ENCODE results near the gene HOXA6.

The HOXA6 gene

GRCh38 chr7:27184337-27185012 lies 36.9 kb upstream of the HOXA6 start:
- no peaks in the 10 kb centered on the region for H3K36me3 ChIP-seq (ENCODE audit: control insufficient read depth, insufficient read depth, low read length)
- no peak overlapping the region for H3K4me3 ChIP-seq (ENCODE audit: insufficient read depth, low read depth, low read length)
- peaks cover 100% of the 10 kb centered on the region for H3K27me3 ChIP-seq (ENCODE audit: control insufficient read depth, insufficient read depth, low read length, poor library complexity, severe bottlenecking)
- H3K4me1 ChIP-seq (ENCODE audit: control insufficient read depth, insufficient read depth, low read length), result no peaks in the 10 kb centered on the region
- H3K9me3 ChIP-seq (ENCODE audit: control insufficient read depth, low read length), result no peaks in the 10 kb centered on the region
- no peak overlapping the region for H3K27ac ChIP-seq (ENCODE audit: insufficient read depth, low read depth, low read length, poor library complexity, severe bottlenecking)
- 3% methylated on average over 72 of the region's 72 CpGs for WGBS, 2 experiments

- Histone ChIP-seq H3K27me3 (ENCODE audit: control insufficient read depth, insufficient read depth, low read length, poor library complexity, severe bottlenecking) (peaks cover 100% of the 10 kb centered on the region), H3K27ac (ENCODE audit: insufficient read depth, low read depth, low read length, poor library complexity, severe bottlenecking) (no peak overlapping the region), H3K9me3 (ENCODE audit: control insufficient read depth, low read length) (no peaks in the 10 kb centered on the region), H3K4me1 (ENCODE audit: control insufficient read depth, insufficient read depth, low read length) (no peaks in the 10 kb centered on the region), H3K4me3 (ENCODE audit: insufficient read depth, low read depth, low read length) (no peak overlapping the region), H3K36me3 (ENCODE audit: control insufficient read depth, insufficient read depth, low read length) (no peaks in the 10 kb centered on the region)
- 3 to 5% methylated on average over 28 of the region's 30 CpGs for WGBS, 2 experiments
Observed at GRCh38 chr7:27183682-27184336, 36.2 kb upstream of the HOXA6 start.

GRCh38 chr7:27182861-27183681 lies 35.5 kb upstream of the HOXA6 start:
- Histone ChIP-seq H3K4me1 (ENCODE audit: control insufficient read depth, insufficient read depth, low read length) (no peaks in the 10 kb centered on the region), H3K36me3 (ENCODE audit: control insufficient read depth, insufficient read depth, low read length) (no peaks in the 10 kb centered on the region), H3K27ac (ENCODE audit: insufficient read depth, low read depth, low read length, poor library complexity, severe bottlenecking) (no peak overlapping the region), H3K4me3 (ENCODE audit: insufficient read depth, low read depth, low read length) (no peak overlapping the region), H3K27me3 (ENCODE audit: control insufficient read depth, insufficient read depth, low read length, poor library complexity, severe bottlenecking) (peaks cover 100% of the 10 kb centered on the region), H3K9me3 (ENCODE audit: control insufficient read depth, low read length) (no peaks in the 10 kb centered on the region)
- 1 to 2% methylated on average over 39 of the region's 39 CpGs for WGBS, 2 experiments

- 17 to 27% methylated on average over 4 of the region's 4 CpGs for WGBS, 2 experiments
- no peak overlapping the region for H3K4me3 ChIP-seq (ENCODE audit: insufficient read depth, low read depth, low read length)
- H3K36me3 ChIP-seq (ENCODE audit: control insufficient read depth, insufficient read depth, low read length), result no peaks in the 10 kb centered on the region
- no peaks in the 10 kb centered on the region for H3K4me1 ChIP-seq (ENCODE audit: control insufficient read depth, insufficient read depth, low read length)
- no peak overlapping the region for H3K27ac ChIP-seq (ENCODE audit: insufficient read depth, low read depth, low read length, poor library complexity, severe bottlenecking)
- no peaks in the 10 kb centered on the region for H3K9me3 ChIP-seq (ENCODE audit: control insufficient read depth, low read length)
- peaks cover 100% of the 10 kb centered on the region for H3K27me3 ChIP-seq (ENCODE audit: control insufficient read depth, insufficient read depth, low read length, poor library complexity, severe bottlenecking)
Observed at GRCh38 chr7:27182285-27182841, 34.8 kb upstream of the HOXA6 start.

- WGBS, 2 experiments, result 38 to 40% methylated on average over 4 of the region's 4 CpGs
Observed at GRCh38 chr7:27181795-27182275, 34.3 kb upstream of the HOXA6 start.

GRCh38 chr7:27180431-27181420 lies 33.2 kb upstream of the HOXA6 start:
- H3K4me3 ChIP-seq (ENCODE audit: insufficient read depth, low read depth, low read length), result no peak overlapping the region
- no peaks in the 10 kb centered on the region for H3K9me3 ChIP-seq (ENCODE audit: control insufficient read depth, low read length)
- H3K4me1 ChIP-seq (ENCODE audit: control insufficient read depth, insufficient read depth, low read length), result no peaks in the 10 kb centered on the region
- H3K36me3 ChIP-seq (ENCODE audit: control insufficient read depth, insufficient read depth, low read length), result no peaks in the 10 kb centered on the region
- WGBS, 2 experiments, result 30 to 37% methylated on average over 12 of the region's 12 CpGs
- no peak overlapping the region for H3K27ac ChIP-seq (ENCODE audit: insufficient read depth, low read depth, low read length, poor library complexity, severe bottlenecking)
- H3K27me3 ChIP-seq (ENCODE audit: control insufficient read depth, insufficient read depth, low read length, poor library complexity, severe bottlenecking), result peaks cover 100% of the 10 kb centered on the region

More at GRCh38 chr7:27181795-27182275, 34.3 kb upstream of the HOXA6 start:
- no peak overlapping the region for H3K4me3 ChIP-seq (ENCODE audit: insufficient read depth, low read depth, low read length)
- H3K9me3 ChIP-seq (ENCODE audit: control insufficient read depth, low read length), result no peaks in the 10 kb centered on the region
- H3K4me1 ChIP-seq (ENCODE audit: control insufficient read depth, insufficient read depth, low read length), result no peaks in the 10 kb centered on the region
- H3K27me3 ChIP-seq (ENCODE audit: control insufficient read depth, insufficient read depth, low read length, poor library complexity, severe bottlenecking), result peaks cover 100% of the 10 kb centered on the region
- no peak overlapping the region for H3K27ac ChIP-seq (ENCODE audit: insufficient read depth, low read depth, low read length, poor library complexity, severe bottlenecking)
- no peaks in the 10 kb centered on the region for H3K36me3 ChIP-seq (ENCODE audit: control insufficient read depth, insufficient read depth, low read length)

- H3K27ac ChIP-seq (ENCODE audit: insufficient read depth, low read depth, low read length, poor library complexity, severe bottlenecking), result no peak overlapping the region
- no peaks in the 10 kb centered on the region for H3K4me1 ChIP-seq (ENCODE audit: control insufficient read depth, insufficient read depth, low read length)
- H3K36me3 ChIP-seq (ENCODE audit: control insufficient read depth, insufficient read depth, low read length), result no peaks in the 10 kb centered on the region
- H3K9me3 ChIP-seq (ENCODE audit: control insufficient read depth, low read length), result no peaks in the 10 kb centered on the region
- 4 to 7% methylated on average over 56 of the region's 56 CpGs for WGBS, 2 experiments
- H3K4me3 ChIP-seq (ENCODE audit: insufficient read depth, low read depth, low read length), result no peak overlapping the region
- peaks cover 100% of the 10 kb centered on the region for H3K27me3 ChIP-seq (ENCODE audit: control insufficient read depth, insufficient read depth, low read length, poor library complexity, severe bottlenecking)
Observed at GRCh38 chr7:27179503-27180430, 32.2 kb upstream of the HOXA6 start.

GRCh38 chr7:27179030-27179429 lies 31.5 kb upstream of the HOXA6 start:
- Histone ChIP-seq H3K27ac (ENCODE audit: insufficient read depth, low read depth, low read length, poor library complexity, severe bottlenecking) (no peak overlapping the region), H3K4me3 (ENCODE audit: insufficient read depth, low read depth, low read length) (no peak overlapping the region), H3K4me1 (ENCODE audit: control insufficient read depth, insufficient read depth, low read length) (no peaks in the 10 kb centered on the region), H3K27me3 (ENCODE audit: control insufficient read depth, insufficient read depth, low read length, poor library complexity, severe bottlenecking) (peaks cover 100% of the 10 kb centered on the region), H3K9me3 (ENCODE audit: control insufficient read depth, low read length) (no peaks in the 10 kb centered on the region), H3K36me3 (ENCODE audit: control insufficient read depth, insufficient read depth, low read length) (no peaks in the 10 kb centered on the region)
- 7 to 12% methylated on average over 14 of the region's 14 CpGs for WGBS, 2 experiments
